GM19324 (cell line): ENCODE data around the gene LINC01488.

Experiments used
- ATAC-seq: cut with Tn5 transposase; IDR thresholded peaks from one replicate; pipeline ENCODE4 v1.9.1; 2021; ENCODE audit warnings: mild to moderate bottlenecking, moderate library complexity; ENCODE audit not compliant: unreplicated experiment, low FRiP score

The LINC01488 gene

DNA sequence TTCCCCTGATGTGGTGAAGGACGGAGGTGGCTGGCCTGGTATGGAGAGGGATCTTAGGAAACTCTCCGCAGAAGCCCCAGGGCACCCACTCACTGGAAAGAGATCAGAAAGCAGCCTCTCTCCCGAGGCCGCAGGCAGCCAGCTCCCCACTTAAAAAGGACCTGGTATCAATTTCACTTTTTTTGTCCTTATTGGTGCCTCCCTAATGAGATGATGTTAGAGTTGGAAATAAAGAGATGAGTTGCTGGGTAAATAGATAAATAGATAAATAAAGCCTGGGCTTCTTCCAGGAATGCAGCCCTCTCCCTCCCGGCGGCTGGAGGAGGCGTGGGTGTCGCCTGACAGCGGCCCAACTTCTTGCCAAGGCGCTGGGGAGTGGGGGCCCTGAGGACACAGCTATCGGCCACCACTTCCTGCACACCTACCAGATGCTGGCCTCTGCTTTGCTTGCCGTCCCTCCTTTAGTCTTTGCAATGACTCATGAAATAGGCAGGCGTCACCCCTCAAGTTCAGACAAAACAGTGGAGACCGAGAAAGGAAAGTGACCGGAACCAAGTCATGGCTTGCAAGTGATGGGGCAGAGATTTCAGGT is 42.9 kb downstream of the LINC01488 start:
- ATAC-seq = no peak

- ATAC-seq = no peak
Observed at GRCh38 chr11:69524991-69525411, 43.5 kb downstream of the LINC01488 start.

DNA sequence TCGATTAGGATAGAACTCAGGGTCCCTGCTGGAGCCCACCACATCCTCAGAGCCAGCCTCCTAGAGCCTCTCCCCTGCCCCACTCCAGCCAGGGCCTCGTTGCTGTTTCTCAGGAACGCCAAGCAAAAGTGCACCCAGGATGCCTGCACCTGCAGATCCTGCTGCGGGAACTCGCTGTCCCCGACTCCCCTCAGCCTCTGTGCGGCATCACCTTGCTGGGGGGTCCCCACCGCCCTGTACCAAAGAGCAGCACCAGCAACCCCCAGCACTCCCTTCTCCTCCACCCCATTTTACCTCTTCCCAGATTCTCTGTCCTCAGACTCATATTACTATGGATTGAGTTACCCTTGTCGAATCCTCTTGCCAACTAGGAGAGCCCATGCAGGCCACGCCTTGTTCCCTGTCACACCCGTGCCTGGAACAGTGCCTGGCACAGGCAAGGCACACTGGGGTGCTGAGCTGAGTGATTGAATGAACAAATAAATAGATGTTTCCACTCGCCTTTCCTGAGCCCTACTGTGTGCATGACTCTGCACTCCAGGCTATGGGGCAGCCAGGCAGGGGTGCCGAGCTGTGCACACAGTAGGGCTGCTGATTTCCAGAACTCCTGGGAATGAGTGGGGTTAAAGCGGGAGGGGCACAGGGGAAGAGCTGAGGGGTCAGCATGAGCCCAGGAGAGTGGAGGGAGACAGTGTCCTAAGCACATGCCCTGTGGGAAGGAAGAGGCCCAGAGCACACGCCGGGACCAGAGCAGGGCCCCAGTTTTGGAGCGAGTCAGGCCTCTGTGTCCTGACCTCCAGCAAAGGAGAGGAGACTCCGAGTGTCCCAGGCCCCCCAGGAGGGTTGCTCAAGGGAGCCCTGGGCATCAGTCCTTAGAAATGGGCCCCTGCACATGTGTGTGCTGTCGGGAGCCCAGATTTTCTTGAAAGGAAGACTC is 44.3 kb downstream of the LINC01488 start:
- ATAC-seq = no peak

- no peak for ATAC-seq
Observed at GRCh38 chr11:69526453-69526810, 45.0 kb downstream of the LINC01488 start.

DNA sequence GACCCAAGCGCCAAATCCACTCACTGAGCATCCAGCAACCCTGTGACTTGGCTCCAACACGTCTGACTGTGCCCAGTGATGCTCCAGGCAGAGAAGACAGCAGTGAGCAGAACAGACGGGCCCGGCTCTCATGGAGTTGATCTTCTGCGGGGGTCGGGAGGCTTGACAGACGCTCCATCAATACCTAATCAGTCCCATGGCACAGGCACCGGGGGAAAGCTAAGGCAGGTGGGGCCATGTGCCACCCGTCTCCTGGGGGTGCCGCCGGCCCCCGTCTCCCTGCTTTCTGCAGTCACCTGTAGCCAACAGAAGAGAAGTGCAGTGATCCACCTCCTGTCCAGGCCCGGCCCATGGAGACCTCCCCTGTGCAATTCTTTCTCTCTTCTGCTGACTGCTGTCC is 47.5 kb downstream of the LINC01488 start:
- ATAC-seq = no peak

DNA sequence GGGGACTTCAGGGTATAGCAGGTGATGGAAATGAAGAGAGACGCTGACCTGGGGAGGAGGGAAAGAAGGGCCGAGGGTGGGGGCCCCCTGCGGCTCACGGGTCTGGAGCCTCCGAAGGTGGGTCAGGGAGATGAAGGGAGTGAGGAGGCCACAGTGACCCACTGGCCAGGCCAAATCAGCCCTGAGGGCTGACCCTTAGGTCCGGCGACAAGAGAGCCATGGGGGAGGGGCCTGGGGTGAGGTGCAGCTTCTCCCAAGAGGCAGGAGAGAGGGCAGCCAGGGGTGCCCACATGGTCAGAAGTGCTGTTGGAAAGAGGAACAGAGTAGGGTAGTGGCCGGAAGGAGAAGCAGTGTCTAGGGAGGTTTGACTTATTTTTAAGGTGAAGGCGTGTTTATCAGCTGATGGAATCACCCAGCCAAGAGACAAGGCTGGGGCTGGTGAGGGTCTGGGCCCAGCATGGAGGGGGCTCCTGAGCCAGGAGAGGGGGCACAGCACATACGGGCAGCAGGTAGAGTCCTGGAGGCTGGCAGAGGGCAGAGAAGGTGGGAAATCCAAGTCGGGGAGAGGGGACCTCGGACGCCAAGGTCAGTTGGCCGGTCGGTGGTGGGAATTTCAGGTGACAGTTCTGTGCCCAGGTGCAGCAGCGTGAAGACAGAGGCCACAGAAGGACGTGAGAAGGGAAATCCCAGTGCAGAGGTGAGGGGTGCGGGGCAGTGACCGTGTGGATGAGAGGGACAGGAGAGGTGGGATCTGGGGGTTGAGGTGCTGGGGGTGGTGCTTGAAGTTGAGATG is 49.0 kb downstream of the LINC01488 start:
- no peak for ATAC-seq

DNA sequence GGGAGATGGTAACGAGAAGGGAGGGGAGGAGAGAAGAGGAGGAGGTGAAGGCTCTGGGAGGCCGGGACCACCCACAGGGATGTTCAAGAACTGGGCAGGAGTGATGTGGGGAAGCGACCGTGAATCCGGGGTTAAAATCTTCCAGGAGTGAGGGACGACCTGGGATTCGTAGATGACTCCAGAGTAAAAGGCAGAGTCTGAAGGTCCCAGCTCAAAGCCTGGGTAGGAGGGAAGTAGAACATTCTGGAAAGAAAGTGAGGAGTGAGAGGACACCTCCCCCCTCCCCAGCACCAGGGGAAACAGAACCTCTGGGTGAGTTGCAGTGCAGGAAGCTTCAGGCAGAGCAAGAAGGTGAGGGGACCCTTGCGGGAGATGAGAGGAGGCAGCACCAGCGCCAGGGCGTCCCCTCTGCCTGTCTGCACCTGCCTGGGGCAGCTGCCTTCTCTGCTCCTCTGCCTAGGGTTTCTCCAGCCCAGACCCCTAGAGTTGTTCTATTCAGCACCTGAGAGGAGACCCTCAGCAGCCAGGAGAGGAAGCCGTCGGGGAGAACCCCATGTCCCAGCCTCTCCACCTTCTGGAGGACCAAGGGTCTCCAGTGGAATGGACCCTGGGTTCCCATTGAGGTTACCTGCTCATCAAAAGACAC is 49.7 kb downstream of the LINC01488 start:
- ATAC-seq = no peak

GRCh38 chr11:69531717-69532088 is 50.2 kb downstream of the LINC01488 start:
- ATAC-seq = no peak

- no peak for ATAC-seq
Observed at GRCh38 chr11:69533296-69534165, 52.1 kb downstream of the LINC01488 start.

GRCh38 chr11:69534166-69534530 is 52.7 kb downstream of the LINC01488 start:
- no peak for ATAC-seq

- no peak for ATAC-seq
Observed at GRCh38 chr11:69535908-69536307, 54.4 kb downstream of the LINC01488 start.

DNA sequence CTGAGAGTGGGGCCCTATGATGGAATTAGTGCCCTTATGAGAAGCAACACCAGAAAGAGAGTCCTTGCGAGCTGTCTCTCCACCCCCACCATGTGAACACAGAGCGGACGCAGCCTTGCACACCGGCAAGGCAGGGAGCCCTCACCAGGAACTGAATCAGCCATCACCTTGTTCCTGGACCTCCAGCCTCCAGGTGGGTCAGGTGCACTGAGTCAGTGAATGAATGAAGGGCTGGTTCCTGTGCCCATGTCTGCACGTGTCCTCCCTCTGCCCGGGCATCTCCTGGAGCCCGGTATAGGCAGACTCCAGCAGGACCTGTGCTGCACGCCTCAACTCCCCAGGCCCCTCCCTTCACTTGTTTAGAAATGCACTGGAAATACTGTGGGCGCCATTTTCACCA is 54.9 kb downstream of the LINC01488 start:
- ATAC-seq = no peak

GRCh38 chr11:69537126-69537525 is 55.7 kb downstream of the LINC01488 start:
- ATAC-seq = no peak

- no peak for ATAC-seq
Observed at GRCh38 chr11:69537855-69538640, 56.6 kb downstream of the LINC01488 start.

DNA sequence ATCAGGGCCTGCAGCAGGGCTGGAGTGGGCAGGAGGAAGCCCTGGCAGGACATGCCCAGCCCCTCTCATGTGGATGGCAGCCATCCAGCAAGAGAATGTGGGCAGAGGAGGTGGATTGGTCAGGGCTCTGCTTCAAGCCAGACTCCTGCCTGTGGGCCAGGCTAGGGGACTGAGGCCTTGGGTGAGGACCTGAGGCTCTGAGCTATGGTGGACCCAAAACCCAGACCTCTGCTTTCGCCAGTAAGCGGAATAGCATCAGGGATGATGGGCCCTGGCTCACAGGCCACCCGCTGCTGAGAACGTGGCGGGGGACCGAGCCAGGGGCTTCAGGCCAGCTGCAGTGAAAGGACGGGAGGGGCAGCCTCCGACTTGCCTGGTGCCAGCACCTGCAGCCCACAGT is 57.4 kb downstream of the LINC01488 start:
- ATAC-seq = no peak

DNA sequence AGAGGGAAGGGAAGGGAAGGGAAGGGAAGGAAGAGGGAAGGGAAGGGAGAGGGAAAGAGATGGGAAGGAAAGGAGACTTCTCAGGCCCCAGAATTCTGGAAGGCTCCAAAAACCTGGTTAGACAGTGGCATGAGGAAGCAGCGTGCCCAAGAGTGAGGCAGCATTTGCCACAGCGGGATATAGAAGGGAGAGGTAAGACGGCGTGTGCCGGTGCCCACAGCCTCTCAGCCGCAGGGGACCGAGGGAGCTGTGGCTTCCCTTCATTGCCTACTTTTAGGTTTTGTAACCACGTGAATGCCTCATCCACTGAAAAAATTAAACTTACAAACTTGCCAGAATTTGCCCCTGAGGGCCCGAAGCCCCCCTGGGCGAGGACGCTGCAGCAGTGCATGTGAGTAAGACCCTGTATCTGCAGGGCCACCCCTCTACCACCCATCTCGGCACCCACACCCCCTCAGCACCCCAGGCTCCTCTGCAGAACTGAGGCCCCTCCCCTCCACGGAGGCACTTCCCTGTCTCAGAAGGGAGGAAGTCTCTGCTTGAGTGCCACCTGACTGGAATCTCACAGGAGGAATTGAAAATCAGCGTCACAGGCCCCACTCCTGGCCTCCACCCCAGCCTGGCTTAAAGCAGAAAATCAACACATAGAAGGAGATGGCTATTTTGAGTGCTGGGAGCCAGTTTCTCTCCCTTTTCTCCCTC is 58.1 kb downstream of the LINC01488 start:
- ATAC-seq = no peak

DNA sequence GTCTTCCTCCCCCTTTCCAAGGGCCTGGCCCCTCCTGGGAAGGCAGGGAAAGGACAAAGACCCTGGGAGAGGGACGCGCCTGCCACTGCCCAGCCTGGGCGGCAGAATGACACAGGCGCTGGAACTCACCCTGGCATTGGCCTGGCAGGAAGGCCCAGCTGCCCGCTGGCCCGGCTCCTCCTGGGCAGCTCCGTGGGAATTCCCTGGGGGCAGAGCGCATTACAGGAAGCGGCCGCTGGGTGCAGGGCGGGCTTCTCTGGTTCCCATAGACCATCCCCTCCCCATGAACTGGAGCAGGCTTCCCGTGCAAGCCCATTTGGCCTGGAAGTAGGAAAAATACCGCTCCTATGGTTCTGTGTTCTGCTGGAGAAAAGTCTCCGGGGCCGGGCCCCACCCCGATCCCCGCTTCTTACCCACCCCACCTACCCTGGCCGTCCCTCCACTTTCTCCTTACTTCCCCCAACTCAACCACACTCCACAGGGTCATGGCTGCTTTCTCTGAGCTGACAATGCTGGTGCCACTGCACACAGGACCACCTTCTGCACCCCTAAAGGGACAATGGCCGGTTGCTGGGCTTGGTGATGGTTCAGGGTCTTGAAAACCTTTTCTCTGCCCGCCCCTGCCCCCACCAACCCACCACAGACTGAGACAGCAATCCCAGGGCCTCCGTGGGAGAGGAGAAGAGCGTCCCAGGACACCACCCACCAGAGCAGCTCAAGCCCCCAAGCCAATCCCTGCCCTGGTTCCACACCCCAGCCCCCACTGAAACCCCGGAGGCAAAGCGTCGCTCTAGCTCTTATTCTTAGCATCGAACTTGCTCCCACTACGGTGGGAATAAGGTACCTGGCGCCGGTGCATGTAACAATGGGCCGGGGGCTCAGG is 58.9 kb downstream of the LINC01488 start:
- no peak for ATAC-seq

DNA sequence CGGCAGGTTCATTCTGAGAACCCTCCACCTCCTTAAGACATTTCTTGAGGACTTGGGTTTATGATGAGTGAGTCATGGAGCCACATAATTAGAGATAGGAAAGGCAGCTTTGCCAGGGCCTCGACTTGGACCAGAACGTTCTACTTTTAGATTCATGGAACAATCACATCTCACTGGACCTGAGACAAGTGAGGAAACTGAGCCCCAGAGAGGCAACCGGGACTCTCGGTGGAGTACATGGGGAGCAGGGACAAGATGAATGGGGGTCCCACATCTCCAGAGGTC is 59.5 kb downstream of the LINC01488 start:
- ATAC-seq = no peak
